Effector CD4-positive, alpha-beta T cell (primary cell): Measurements from ENCODE around the gene UNC5A.

Source experiments
- DNase-seq: peaks from one replicate; pipeline ENCODE4 v3.0.0-alpha.2; 2020

The UNC5A gene

DNA sequence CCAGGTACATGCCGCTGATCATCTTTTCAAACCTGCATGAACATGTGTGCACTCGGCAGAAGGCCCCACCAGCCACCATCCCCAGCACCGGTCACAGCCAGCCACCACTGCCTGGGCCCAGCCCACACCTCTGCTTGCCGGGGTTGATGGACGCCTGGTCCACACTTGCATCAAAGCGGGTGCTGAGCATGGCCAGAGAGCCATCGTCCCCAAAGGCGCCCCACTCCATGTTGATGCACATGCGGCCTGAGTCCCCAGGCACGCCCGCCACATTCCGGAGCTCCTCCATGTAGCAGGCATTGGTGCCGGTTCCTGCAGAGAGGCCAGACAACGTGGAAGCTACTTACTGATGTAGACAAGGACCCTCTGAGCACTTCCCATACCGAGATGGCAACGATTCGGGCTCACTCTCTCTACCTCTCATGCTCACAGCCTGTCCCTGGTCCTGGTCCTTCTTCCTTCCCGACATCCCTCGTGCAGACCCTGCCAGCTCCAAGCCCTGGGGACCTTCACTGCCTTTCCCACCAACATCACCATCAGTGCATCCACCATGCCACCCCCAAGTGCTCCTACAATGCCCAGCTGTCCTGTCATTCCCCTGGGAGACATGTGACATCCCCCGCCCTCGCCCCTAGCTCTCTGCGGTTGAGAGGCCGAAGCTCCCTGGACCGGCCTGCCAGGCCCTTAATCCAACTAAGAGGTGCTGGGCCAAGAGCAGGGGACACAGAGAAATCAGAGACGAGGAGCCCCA lies 71.6 kb downstream of the UNC5A start:
- DNase-seq: no peak

GRCh38 chr5:176882567-176882903 lies 72.2 kb downstream of the UNC5A start:
- no peak for DNase-seq

DNA sequence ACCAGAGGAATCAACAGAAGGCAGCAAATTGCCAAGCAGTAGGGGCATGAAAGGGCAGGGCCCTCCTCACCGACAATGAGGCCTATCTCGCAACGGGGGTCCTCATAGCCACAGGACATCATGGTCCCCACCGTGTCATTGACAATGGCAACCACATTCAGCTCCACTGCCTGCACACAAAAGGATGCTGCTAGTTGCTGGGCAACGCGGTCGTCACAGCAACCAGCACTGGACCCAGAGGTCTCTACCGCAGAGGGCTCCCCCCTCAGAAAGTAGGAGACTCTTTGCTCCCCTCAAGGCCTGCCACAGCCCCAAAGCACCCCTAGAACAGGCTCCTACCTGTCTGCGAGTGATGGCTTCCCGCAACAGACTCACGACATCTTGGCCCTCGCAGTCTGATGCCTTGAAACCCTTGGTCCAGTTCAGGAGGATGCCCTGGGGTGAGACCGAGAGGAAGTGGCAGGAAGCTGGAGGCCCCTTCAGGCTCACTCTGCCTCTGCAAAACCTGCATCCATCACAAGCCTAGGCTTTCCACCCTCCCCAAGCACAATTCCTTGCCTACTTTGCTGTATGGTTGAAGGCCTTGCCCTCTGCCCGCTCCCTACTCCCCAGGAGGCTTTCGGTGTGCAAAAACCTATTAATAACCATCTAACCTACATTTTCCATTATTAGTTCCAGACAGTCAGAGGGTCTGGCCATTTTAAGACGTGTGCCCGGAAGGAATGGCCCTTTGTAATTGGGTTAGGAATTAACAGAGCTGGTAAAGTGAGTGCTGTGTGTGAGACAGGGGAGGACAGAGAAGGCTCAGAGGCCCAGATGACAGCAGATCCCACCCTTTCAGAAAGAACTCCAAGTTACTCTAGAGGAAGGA lies 73.6 kb downstream of the UNC5A start:
- no peak for DNase-seq

DNA sequence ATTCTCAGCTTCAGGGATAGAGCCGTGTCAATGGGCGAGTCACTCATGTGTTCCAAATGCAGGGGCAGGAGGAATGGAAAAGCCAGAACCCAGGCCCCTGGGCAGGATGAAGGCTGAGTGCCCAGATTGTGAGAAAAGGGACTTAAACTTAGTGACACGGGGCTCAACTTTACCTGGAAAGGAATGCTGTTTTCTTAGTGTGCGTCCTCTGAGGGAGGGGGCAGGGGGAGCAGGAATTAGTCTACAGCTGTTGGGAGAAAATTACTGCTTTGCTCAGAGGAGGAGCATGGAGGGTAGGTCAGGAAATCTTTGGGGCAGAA lies 74.2 kb downstream of the UNC5A start:
- no peak for DNase-seq

GRCh38 chr5:176886336-176887251 lies 76.2 kb downstream of the UNC5A start:
- DNase-seq: no peak

DNA sequence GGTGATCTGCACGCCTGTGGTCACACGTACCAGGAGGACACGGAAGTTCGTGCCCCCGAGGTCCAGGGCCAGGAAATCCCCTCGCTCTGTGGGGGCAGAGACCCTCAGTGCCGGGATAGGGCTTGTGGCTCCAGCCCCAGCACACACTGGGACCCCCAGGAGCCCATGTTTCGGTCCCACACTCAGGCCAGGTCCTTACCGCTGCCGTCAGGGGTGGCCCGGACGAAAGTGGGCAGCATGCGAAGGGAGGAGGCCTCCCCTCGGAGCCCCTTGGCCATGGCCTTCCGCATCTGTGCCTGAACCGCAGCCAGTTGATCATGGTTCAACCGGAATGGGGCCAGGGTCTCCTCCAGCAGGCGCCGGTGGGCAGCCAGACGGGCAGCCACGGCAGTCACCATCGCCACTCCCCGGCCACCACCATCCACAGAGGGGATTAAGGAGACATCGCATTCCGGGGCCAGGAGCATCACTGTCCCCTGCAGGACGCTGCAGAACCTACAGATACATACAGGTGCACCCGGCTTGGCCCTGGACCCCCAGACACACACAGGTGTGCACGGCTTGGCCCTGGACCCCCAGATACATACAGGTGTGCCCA lies 77.0 kb downstream of the UNC5A start:
- DNase-seq: no peak

- DNase-seq: no peak
Measured at GRCh38 chr5:176888016-176888864, 77.9 kb downstream of the UNC5A start.

GRCh38 chr5:176888865-176889165 lies 78.5 kb downstream of the UNC5A start:
- DNase-seq: no peak

DNA sequence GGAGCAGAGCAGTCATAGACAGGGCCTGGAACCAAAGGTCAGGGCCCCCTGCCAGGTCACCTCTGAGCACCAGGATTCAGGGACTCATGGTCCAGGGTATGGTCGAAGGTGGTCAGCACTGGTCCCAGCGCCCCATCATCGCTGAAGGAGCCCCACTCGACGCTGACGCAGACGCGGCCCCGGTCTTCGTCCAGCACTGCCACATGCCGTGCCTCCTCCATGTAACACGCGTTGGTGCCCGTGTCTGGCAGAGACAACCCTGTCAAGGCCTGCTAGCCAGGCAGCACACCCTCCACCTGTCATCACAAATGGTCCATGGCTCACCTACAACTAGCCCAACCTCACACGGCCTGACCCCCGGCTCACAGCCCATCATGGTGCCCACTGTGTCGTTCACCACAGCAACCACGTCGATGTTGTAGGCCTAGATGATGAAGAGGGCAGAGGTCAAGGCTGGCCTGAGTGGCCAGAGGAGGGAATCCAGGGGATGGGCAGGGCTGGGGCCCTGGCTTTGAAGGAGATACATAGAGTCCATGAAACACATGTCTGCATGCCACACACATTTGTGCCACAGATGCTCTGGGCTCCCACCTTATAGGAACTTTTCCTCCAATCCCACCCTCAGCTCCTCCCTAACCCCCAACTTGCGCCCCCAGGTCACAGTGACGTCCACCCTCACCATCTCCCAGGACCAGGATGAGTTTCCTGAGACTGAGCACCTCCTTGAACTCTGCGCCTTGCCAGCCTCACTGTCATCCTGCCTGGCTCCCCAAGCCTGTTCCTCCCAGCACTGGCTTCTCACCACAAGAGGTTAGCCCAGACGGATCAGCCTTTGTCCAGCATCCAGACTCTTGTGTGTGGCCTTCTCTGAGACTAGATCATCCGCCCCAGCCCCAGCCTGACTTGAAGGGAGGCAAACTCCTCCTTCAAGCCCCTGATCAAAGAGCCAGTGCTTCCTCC lies 79.2 kb downstream of the UNC5A start:
- DNase-seq: no peak

GRCh38 chr5:176890455-176891330 lies 80.3 kb downstream of the UNC5A start:
- no peak for DNase-seq

- no peak for DNase-seq
Measured at GRCh38 chr5:176891331-176891958, 81.1 kb downstream of the UNC5A start.

DNA sequence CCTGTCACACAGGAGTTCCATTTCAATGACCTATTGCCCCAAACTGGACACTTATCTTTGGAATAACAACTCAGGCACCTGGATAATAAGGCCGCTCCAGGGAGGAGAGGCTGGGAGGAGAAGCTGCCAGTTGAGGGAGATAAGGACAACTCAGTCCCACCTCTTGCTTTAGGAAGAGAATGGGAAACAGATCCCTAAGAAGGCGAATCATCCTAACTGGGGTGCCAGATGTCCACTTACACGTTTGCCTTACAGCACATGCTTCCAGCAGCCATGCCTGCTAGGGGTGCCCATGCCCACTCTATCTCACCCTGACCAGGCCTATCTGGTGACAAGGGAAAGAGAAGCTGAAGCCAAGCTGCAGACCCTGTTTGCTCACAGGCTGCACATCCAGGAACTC lies 82.3 kb downstream of the UNC5A start:
- no peak for DNase-seq

- DNase-seq: no peak
Measured at GRCh38 chr5:176894298-176894697, 83.9 kb downstream of the UNC5A start.

DNA sequence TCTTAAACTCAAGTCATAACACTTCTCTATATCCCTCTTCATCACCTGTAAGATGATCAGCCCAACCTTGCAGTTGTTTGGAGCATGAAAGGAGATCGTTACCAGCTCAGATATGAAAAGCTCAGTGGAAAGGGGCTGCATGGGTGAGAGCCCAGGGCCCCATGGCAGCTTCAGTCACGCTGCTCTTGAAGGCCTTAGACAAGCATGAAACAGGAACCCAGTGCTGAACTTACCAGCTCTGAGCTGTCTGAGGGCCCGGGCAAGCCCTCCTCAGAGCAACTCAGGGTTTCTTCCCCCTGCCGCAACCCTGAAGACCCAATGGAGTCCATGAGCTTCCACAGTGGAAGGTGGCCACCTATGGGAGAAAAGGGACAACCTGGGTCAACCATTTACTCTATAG lies 85.5 kb downstream of the UNC5A start:
- no peak for DNase-seq

DNA sequence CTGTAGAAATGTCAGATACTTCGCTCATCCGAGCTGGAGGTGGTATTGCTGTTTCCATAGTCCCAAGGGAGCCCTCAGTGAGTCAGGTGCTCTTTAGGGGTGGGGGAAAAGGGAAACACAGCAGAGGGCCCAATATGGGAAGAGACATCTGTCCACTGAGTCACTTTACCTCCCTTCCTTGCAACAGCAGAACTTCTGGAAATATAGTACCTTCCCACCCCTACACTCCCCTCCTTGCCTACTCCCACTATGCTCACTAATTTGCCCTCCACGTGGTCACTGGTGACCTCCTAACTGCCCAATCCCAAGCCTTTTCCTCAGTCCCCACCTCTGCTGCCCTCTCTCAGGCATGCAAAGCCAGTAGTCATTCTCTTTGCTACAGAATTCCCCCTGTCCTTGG lies 86.9 kb downstream of the UNC5A start:
- no peak for DNase-seq

GRCh38 chr5:176899296-176899891 lies 89.0 kb downstream of the UNC5A start, which contains the start of gene HK3:
HK3 (minus strand) TSS chr5:176899346; CDS start chr5:176896159, 3,187 bp downstream.
- no peak for DNase-seq

GRCh38 chr5:176899946-176900779 lies 89.8 kb downstream of the UNC5A start:
- no peak for DNase-seq

DNA sequence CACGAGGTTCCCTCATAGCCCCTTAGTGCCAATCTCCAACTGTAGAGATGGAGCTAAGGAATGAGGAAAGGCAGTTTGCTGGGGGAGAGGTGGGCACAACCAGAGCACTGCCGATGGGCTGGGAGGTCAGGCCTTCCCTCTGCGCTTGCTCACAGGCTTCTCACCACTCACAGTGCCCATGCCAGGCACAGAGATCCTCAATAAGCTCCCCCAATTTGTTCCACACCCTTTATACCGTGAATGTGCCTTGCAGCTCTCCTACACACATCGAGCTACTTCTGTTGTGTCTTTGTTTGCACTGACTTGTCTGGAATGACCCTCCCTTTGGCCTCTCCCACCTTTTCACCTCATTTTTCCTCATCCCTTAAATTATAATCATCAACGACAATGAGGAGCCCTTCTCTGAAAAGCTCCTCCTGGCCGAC lies 90.4 kb downstream of the UNC5A start:
- DNase-seq: no peak
